Central memory CD8-positive, alpha-beta T cell (primary cell): ENCODE measurements around the gene KLHDC7B.

Source experiments
- ATAC-seq: fragments of 150-1000 bp; cut with Tn5 transposase; replicated peaks from 2 replicates; pipeline ENCODE4 v1.10.0; 2022; ENCODE audit warnings: mild to moderate bottlenecking, moderate FRiP score, moderate number of reproducible peaks; ENCODE audit not compliant: poor library complexity, severe bottlenecking; ENCODE audit errors: extremely low read depth
- DNase-seq, 2 donors: peaks; one replicate each; pipeline ENCODE4 v3.0.0; 2021; ENCODE audit warnings: low spot score in 2 of 2
- H3K27ac Mint-ChIP-seq: one replicate; pipeline ENCODE4 v1.8.0; 2022; ENCODE audit warnings: low read depth, mild to moderate bottlenecking, moderate library complexity, mixed read lengths
- H3K27me3 Mint-ChIP-seq: one replicate; pipeline ENCODE4 v1.8.0; 2022; ENCODE audit warnings: mixed read lengths
- H3K36me3 Mint-ChIP-seq: one replicate; pipeline ENCODE4 v1.8.0; 2022; ENCODE audit warnings: mild to moderate bottlenecking, moderate library complexity, mixed read lengths; ENCODE audit not compliant: insufficient read depth
- H3K4me1 Mint-ChIP-seq: one replicate; pipeline ENCODE4 v1.8.0; 2022; ENCODE audit warnings: mixed read lengths
- H3K4me3 Mint-ChIP-seq: one replicate; pipeline ENCODE4 v1.8.0; 2022; ENCODE audit warnings: mild to moderate bottlenecking, moderate library complexity, mixed read lengths
- H3K9me3 Mint-ChIP-seq: one replicate; pipeline ENCODE4 v1.8.0; 2022; ENCODE audit warnings: mixed read lengths

The KLHDC7B gene

GRCh38 chr22:50587407-50587806 is 41.7 kb downstream of the KLHDC7B start:
- Mint-ChIP-seq H3K27ac (no peak overlapping the region), H3K9me3 (no peaks in the 10 kb centered on the region), H3K4me3 (no peak overlapping the region), H3K27me3 (no peaks in the 10 kb centered on the region), H3K36me3 (peaks cover 9% of the 10 kb centered on the region), H3K4me1 (peaks cover 6% of the 10 kb centered on the region)
- DNase-seq, result no peak
- no peak for ATAC-seq

- DNase-seq (no peak), ATAC-seq (no peak)
- no peak overlapping the region for H3K4me3 Mint-ChIP-seq
- no peaks in the 10 kb centered on the region for H3K4me1 Mint-ChIP-seq
- H3K36me3 Mint-ChIP-seq, result peaks cover 1% of the 10 kb centered on the region
- H3K27ac Mint-ChIP-seq, result no peak overlapping the region
- H3K27me3 Mint-ChIP-seq, result peaks cover 8% of the 10 kb centered on the region
- H3K9me3 Mint-ChIP-seq, result no peaks in the 10 kb centered on the region
Measured at GRCh38 chr22:50595189-50595588, 49.5 kb downstream of the KLHDC7B start.

- H3K4me3 Mint-ChIP-seq, result no peak overlapping the region
- peaks cover 18% of the 10 kb centered on the region for H3K27me3 Mint-ChIP-seq
- H3K36me3 Mint-ChIP-seq, result peaks cover 3% of the 10 kb centered on the region
- H3K27ac Mint-ChIP-seq, result no peak overlapping the region
- no peak for DNase-seq
- H3K9me3 Mint-ChIP-seq, result no peaks in the 10 kb centered on the region
- no peak for ATAC-seq
- H3K4me1 Mint-ChIP-seq, result peaks cover 7% of the 10 kb centered on the region
Measured at GRCh38 chr22:50597097-50597496, 51.4 kb downstream of the KLHDC7B start.

- H3K36me3 Mint-ChIP-seq, result peaks cover 5% of the 10 kb centered on the region
- peaks cover 31% of the 10 kb centered on the region for H3K27me3 Mint-ChIP-seq
- H3K27ac Mint-ChIP-seq, result no peak overlapping the region
- H3K9me3 Mint-ChIP-seq, result no peaks in the 10 kb centered on the region
- peaks cover 10% of the 10 kb centered on the region for H3K4me1 Mint-ChIP-seq
- H3K4me3 Mint-ChIP-seq, result peak overlapping the region; percentile 20
- ATAC-seq (peak; percentile 70), DNase-seq (peak; percentile 59 to 65)
Measured at GRCh38 chr22:50599816-50600455, 54.2 kb downstream of the KLHDC7B start.

GRCh38 chr22:50600538-50600937 is 54.8 kb downstream of the KLHDC7B start, which contains the start of gene MAPK8IP2:
Gene MAPK8IP2 (plus strand): TSS chr22:50600793. CDS start chr22:50600819, 26 bp downstream.
- Mint-ChIP-seq H3K4me3 (peak within 1 kb of the TSS; percentile 72), H3K36me3 (peaks cover 5% of the 10 kb centered on the region), H3K9me3 (no peaks in the 10 kb centered on the region), H3K4me1 (peaks cover 10% of the 10 kb centered on the region), H3K27me3 (peaks cover 31% of the 10 kb centered on the region), H3K27ac (no peak within 1 kb of the TSS)
- no peak for DNase-seq
- no peak for ATAC-seq
